Purkinje cell (primary cell): Measurements from ENCODE around the gene TMEM108. TPM values are rescaled to one million over a fixed set of nuclear protein-coding genes. Genes with fewer than 3 reads are reported as not detected.

Experiments
- polyA plus RNA-seq: library from polyadenylated mRNA; unstranded; fragments of >200 nt; fragmentation: Nextera tagmentation; gene quantifications from 2 replicates; pipeline ENCODE4 v1.2.1, GENCODE V29; 2014

TMEM108 gene
- 52.7 and 68.5 TPM in 2 replicates for polyA plus RNA-seq

DNA sequence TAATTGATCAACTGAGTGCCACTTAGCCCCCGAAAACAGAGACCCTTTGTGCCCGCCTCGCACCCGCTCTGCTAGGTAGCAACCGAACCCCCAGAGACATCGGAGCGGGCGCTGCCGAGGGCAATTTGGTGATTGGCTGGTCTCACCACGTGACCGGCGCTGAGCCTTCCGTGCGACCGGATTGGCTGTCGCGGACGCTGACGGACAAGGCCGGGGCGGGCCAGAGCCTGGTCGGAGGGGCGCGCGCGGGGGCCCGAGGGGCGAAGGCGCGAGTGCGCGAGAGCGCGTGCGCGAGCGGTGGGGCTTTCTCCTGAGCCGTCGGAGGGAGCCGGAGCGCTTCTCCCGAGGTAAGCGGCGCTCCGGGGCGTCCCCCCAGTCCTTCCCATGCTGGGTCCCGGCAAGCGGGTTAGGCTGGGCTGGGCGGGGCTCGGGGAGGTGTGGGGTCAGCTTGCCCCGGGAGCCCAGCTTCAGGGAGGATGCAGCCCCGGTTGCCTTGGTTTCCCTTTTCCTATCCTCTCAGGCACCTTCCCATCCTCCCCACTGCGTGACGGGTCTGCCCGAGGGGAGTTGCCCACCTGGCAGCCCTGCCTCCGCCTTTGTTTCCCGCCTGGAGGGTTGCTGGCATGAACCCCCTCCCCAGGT, at the start of gene TMEM108:
TMEM108 (plus strand) TSS at position 303 of the 642 bp plus-strand sequence.

DNA sequence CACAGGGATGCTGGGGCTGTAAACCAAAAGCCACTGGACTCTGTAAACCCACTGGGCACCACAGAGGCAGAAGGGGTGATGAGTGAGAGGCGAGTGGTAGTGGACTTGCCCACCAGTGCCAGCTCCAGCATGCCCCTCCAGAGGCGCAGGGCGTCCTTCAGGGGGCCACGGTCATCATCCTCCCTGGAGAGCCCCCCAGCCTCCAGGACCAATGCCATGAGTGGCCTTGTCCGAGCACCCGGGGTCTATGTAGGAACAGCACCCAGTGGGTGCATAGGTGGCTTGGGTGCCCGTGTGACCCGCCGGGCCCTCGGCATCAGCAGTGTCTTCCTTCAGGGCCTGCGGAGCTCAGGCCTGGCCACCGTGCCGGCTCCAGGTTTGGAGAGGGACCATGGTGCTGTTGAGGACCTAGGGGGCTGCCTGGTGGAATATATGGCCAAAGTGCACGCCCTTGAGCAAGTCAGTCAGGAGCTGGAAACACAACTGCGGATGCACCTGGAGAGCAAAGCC, 361.9 kb downstream of the TMEM108 start, which contains the start of gene BFSP2:
BFSP2 (plus strand) TSS at position 51 of the 510 bp plus-strand sequence; CDS start at position 79, 28 bp downstream.

